Left lung (tissue), 14 donors: ENCODE data around the gene EIF5A2. TPM values are rescaled to one million over a fixed set of nuclear protein-coding genes. Genes with fewer than 3 reads are reported as not detected.

ENCODE experiments used
- ATAC-seq: fragments of 200-7000 bp; cut with Tn5 transposase; one replicate; pipeline ENCODE4 v1.9.1; 2020; ENCODE audit warnings: moderate library complexity
- DNase-seq, 4 donors: peaks; one replicate each; pipeline ENCODE4 v3.0.0-alpha.2; 2013 to 2020
- H3K27ac ChIP-seq, 2 donors: fragments of 200-600 bp; sonication (generic) in 1 of 2; one replicate each; pipeline versions ENCODE4 v1.5.0 to v1.8.0; 2020 to 2021
- H3K27me3 ChIP-seq, 2 donors: fragments of 200-600 bp; sonication (generic) in 1 of 2; one replicate each; pipeline versions ENCODE4 v1.5.0 to v1.8.0; 2020 to 2021
- H3K36me3 ChIP-seq, 2 donors: fragments of 200-600 bp; sonication (generic) in 1 of 2; one replicate each; pipeline versions ENCODE4 v1.5.0 to v1.8.0; 2020 to 2021
- H3K4me1 ChIP-seq, 2 donors: fragments of 200-600 bp; one replicate each; pipeline ENCODE4 v1.8.0; 2021
- H3K4me3 ChIP-seq, 2 donors: fragments of 200-600 bp; sonication (generic) in 1 of 2; one replicate each; pipeline versions ENCODE4 v1.5.0 to v1.8.0; 2020 to 2021; ENCODE audit warnings: mild to moderate bottlenecking in 1 of 2
- H3K9me3 ChIP-seq, 2 donors: fragments of 200-600 bp; sonication (generic) in 1 of 2; one replicate each; pipeline versions ENCODE4 v1.5.0 to v1.8.0; 2020 to 2021
- intact Hi-C, 2 donors: fragments of 100-400 bp; cut with DNase I; formaldehyde crosslinking; loops; one replicate each; pipeline versions ENCODE4 v1.11.2 to v1.14.2; 2022
- long read RNA-seq, 12 donors: library from polyadenylated mRNA in 2 of 12; unstranded in 2 of 12; transcript quantifications; one replicate each; pipeline ENCODE4 v2.0.0 and lab custom pipeline, GENCODE V29; 2019 to 2026
- polyA plus RNA-seq, 6 donors: library from polyadenylated mRNA; unstranded; fragments of 120-200 nt; gene quantifications; one replicate each; pipeline ENCODE4 v1.2.1, GENCODE V29; 2013; ENCODE audit not compliant: insufficient read length in 6 of 6
- total RNA-seq, 2 donors: library from RNA; stranded (reverse); fragmentation: NEBNext Ultra II Directional; extraction: Animal tissue kit (Norgen Biotek cat#: 25700); gene quantifications; one replicate each; pipeline ENCODE4 v1.2.1, GENCODE V29; 2021
- TF ChIP-seq, protein P1 (sequence below), 2 donors: fragments of 200-600 bp; sonication (generic) in 1 of 2; IDR thresholded peaks; one replicate each; pipeline versions ENCODE4 v1.5.0 to v1.8.0; 2021; ENCODE audit warnings: antibody characterized with exemption in 2 of 2
- donor health status: DM: no; HTN: yes; CAD: no.
- donor health status: DM: no; HTN: no; CAD: no.

The EIF5A2 gene
- total RNA-seq (1 to 10 TPM; 7.6 to 8.2 TPM), polyA plus RNA-seq (1 to 10 TPM; 5.2 to 6.0 (median 5.5) TPM)
- long read RNA-seq, donor 1, full-length matches to known transcripts, result 4 of 4 reads
- long read RNA-seq, donor 1, partial matches to known transcripts, result 0 of 4 reads
- long read RNA-seq, donor 1, other reads (novel, unspliced or antisense), result 0 of 4 reads
- long read RNA-seq, donor 2, full-length matches to known transcripts, result 2 of 2 reads
- long read RNA-seq, donor 2, partial matches to known transcripts, result 0 of 2 reads
- long read RNA-seq, donor 2, other reads (novel, unspliced or antisense), result 0 of 2 reads
- long read RNA-seq, donor 3, full-length matches to known transcripts, result 2 of 2 reads
- long read RNA-seq, donor 3, partial matches to known transcripts, result 0 of 2 reads
- long read RNA-seq, donor 3, other reads (novel, unspliced or antisense), result 0 of 2 reads
- long read RNA-seq, donor 4, full-length matches to known transcripts, result 1 of 2 reads
- long read RNA-seq, donor 4, partial matches to known transcripts, result 1 of 2 reads
- long read RNA-seq, donor 4, other reads (novel, unspliced or antisense), result 0 of 2 reads
- long read RNA-seq, donor 5, full-length matches to known transcripts, result 4 of 4 reads
- long read RNA-seq, donor 5, partial matches to known transcripts, result 0 of 4 reads
- long read RNA-seq, donor 5, other reads (novel, unspliced or antisense), result 0 of 4 reads
- long read RNA-seq, donor 6, full-length matches to known transcripts, result 1 of 1 reads
- long read RNA-seq, donor 6, partial matches to known transcripts, result 0 of 1 reads
- long read RNA-seq, donor 6, other reads (novel, unspliced or antisense), result 0 of 1 reads
- long read RNA-seq, donor 7, full-length matches to known transcripts, result 2 of 2 reads
- long read RNA-seq, donor 7, partial matches to known transcripts, result 0 of 2 reads
- long read RNA-seq, donor 7, other reads (novel, unspliced or antisense), result 0 of 2 reads
- long read RNA-seq, donor 8, full-length matches to known transcripts, result 1 of 1 reads
- long read RNA-seq, donor 8, partial matches to known transcripts, result 0 of 1 reads
- long read RNA-seq, donor 8, other reads (novel, unspliced or antisense), result 0 of 1 reads
- long read RNA-seq, donor 9, result 0 reads
- long read RNA-seq, donor 10, full-length matches to known transcripts, result 3 of 3 reads
- long read RNA-seq, donor 10, partial matches to known transcripts, result 0 of 3 reads
- long read RNA-seq, donor 10, other reads (novel, unspliced or antisense), result 0 of 3 reads
- long read RNA-seq, donor 11, full-length matches to known transcripts, result 7 of 7 reads
- long read RNA-seq, donor 11, partial matches to known transcripts, result 0 of 7 reads
- long read RNA-seq, donor 11, other reads (novel, unspliced or antisense), result 0 of 7 reads
- long read RNA-seq, donor 12, full-length matches to known transcripts, result 2 of 2 reads
- long read RNA-seq, donor 12, partial matches to known transcripts, result 0 of 2 reads
- long read RNA-seq, donor 12, other reads (novel, unspliced or antisense), result 0 of 2 reads

DNA sequence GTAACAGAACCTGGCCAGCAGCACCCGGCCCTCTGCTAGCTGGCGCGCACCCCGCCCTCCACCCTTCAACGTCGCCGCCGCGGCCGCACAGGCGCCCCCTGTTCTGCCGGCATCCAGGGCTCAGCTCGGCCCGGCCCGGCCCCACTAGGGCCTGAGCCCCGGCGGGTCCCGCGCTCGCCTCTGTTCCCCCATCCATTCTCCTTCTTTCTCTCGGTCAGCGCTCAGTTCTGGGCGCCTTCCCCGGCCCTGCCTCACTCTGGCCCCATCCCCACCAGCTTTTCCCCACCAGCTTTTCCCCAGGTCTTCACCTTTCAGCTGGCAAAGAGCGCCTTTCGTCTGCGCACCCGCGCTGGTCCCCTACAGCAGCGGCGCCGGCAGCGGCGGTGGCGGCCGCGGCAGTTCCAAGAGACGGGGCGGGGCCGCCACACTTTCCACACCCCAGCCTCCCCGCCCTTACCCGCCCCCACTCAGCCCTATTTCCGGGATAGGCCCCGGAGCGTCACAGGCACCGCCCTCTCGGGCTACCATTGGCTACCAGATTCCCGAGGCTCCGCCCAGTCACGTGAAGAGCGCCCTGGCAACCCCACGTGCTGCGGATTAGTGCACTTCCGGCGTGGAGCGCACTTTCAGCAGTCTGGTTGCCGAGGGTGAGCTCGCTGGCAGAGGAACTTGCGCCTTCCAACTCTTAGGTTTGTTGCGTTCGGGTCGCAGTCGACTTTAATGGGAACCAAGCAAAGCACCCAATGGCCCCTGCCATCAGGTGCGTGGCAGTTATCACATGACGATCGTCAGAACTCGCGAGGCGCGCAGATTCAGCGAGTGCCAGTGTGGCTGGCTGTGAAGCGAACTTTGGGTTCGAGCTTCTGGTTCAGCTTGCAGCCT lies at the start of gene EIF5A2:
TSS of gene EIF5A2 (minus strand) at position 403 of the 882 bp plus-strand sequence. CDS start 831 bp downstream, outside the sequence.
- DNase-seq (peak; percentile 65 to 94 (median 92)), ATAC-seq (peak; percentile 97)
- TF ChIP-seq, protein P1, sequence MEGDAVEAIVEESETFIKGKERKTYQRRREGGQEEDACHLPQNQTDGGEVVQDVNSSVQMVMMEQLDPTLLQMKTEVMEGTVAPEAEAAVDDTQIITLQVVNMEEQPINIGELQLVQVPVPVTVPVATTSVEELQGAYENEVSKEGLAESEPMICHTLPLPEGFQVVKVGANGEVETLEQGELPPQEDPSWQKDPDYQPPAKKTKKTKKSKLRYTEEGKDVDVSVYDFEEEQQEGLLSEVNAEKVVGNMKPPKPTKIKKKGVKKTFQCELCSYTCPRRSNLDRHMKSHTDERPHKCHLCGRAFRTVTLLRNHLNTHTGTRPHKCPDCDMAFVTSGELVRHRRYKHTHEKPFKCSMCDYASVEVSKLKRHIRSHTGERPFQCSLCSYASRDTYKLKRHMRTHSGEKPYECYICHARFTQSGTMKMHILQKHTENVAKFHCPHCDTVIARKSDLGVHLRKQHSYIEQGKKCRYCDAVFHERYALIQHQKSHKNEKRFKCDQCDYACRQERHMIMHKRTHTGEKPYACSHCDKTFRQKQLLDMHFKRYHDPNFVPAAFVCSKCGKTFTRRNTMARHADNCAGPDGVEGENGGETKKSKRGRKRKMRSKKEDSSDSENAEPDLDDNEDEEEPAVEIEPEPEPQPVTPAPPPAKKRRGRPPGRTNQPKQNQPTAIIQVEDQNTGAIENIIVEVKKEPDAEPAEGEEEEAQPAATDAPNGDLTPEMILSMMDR (IDR thresholded peaks at IDR 0.05), result no peak
- peak within 1 kb of the TSS; percentile 56 to 60 for H3K4me3 ChIP-seq
- H3K27me3 ChIP-seq, result peaks cover 0 to 31% of the 10 kb centered on the region in 2 donors
- peaks cover 0 to 22% of the 10 kb centered on the region in 2 donors for H3K9me3 ChIP-seq
- peak within 1 kb of the TSS; percentile 31 to 43 for H3K27ac ChIP-seq
- peaks cover 0 to 13% of the 10 kb centered on the region in 2 donors for H3K4me1 ChIP-seq
- H3K36me3 ChIP-seq, result no peaks in the 10 kb centered on the region
- intact Hi-C loops, result no loop called here

DNA sequence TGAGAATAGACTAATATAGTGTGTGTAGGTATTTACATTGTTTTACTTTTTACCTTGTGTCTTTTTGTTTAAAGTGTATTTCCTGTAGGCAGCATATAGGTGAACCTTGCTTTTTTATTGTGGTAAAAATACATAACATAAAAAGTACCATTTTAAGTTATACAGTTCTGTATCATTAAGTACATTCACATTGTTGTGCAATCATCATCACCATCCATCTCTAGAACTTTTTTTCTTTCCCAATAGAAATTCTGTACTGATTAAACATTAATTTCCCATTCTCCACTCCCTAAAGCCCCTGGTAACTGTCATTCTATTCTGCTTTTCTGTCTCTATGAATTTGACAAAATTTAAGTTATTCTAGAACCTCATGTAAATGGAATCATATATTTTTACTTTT lies 48.2 kb upstream of the EIF5A2 start:
- intact Hi-C loops, result no loop called here

DNA sequence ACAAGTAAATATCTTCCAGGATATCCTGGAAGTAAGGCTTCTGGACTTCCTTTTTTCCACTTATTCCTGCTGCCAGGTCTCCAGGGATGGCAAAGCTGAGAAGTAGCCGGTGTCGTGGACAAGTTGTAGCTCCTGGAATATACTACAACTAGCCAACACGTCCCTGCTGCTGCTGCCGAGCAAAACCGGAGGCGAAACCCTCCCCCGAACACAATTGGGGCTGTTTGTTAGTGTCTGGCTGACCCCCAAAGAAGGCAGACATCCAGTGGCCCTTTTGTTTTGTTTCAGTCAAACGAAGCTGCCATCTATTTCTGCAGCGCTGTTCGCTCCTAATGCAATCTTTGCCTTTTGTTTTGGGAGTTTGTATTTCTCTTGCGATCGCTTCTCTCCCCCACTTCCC lies 45.3 kb upstream of the EIF5A2 start:
- H3K36me3 ChIP-seq, result no peaks in the 10 kb centered on the region
- H3K4me1 ChIP-seq, result no peaks in the 10 kb centered on the region
- H3K27me3 ChIP-seq, result no peaks in the 10 kb centered on the region
- ATAC-seq (no peak), DNase-seq (no peak)
- TF ChIP-seq, protein P1 (IDR thresholded peaks at IDR 0.05), result no peak
- H3K9me3 ChIP-seq, result no peaks in the 10 kb centered on the region
- H3K4me3 ChIP-seq, result no peak overlapping the region
- intact Hi-C loops, result no loop called here
- no peak overlapping the region for H3K27ac ChIP-seq

More for the DNA sequence above, 48.2 kb upstream of the EIF5A2 start:
- Histone ChIP-seq H3K27ac (no peak overlapping the region), H3K4me3 (no peak overlapping the region), H3K4me1 (no peaks in the 10 kb centered on the region), H3K36me3 (no peaks in the 10 kb centered on the region), H3K9me3 (no peaks in the 10 kb centered on the region), H3K27me3 (no peaks in the 10 kb centered on the region)
- DNase-seq, result no peak
- ATAC-seq, result no peak
- TF ChIP-seq, protein P1 (IDR thresholded peaks at IDR 0.05), result no peak

DNA sequence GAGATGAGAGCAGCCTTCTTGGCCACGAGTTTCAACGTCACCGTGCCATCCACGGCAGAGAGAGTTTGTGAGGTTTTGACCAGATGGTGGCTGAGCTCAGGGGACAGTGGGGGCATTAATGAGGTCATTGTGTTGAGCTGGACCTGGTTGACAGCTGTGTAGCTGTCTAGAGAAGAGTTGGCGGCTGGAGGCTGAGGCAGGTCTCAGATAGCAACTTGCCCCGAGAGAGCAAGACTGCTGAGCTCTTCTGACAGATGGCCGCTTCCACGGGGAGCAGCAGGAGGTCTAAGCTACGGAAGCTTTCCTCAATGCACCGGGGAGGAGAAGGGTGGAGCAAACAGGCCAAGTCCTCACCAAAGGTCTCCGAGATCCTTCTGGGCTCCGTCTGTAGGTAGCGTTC lies 44.8 kb upstream of the EIF5A2 start:
- Histone ChIP-seq H3K4me1 (no peaks in the 10 kb centered on the region), H3K27me3 (no peaks in the 10 kb centered on the region), H3K36me3 (no peaks in the 10 kb centered on the region), H3K27ac (no peak overlapping the region), H3K9me3 (no peaks in the 10 kb centered on the region), H3K4me3 (no peak overlapping the region)
- TF ChIP-seq, protein P1 (IDR thresholded peaks at IDR 0.05), result no peak
- DNase-seq (no peak), ATAC-seq (no peak)
- intact Hi-C loops, result no loop called here
